ENCODE results near the gene ZBTB43.

- TF ChIP-seq CTCF (IDR thresholded peaks at IDR 0.05 in 8 of 11, conservative IDR thresholded peaks at IDR 0.05 in 3 of 11) (no peak), POLR2A (IDR thresholded peaks at IDR 0.05) (no peak)
Observed at GRCh38 chr9:126758916-126759585, 45.8 kb upstream of the ZBTB43 start.

All from spleen (tissue), 7 donors.